HepG2 (cell line): Measurements from ENCODE around the gene TNNI3.
A peak's percentile ranks its signal among the peaks of the same experiment; 100 is the strongest.

Experiments used
- CCAR2 ChIP-seq: fragments of 200-400 bp; formaldehyde crosslinking; optimal IDR thresholded peaks from 2 replicates; pipeline ENCODE3; 2018; ENCODE audit warnings: low read depth, mild to moderate bottlenecking, low read length, moderate library complexity
- ETV5 ChIP-seq: IDR thresholded peaks from 2 replicates; pipeline ENCODE4 v1.6.1; 2018; ENCODE audit warnings: missing biosample characterization, missing genetic modification reagents, inconsistent platforms, borderline replicate concordance
- MEIS1 ChIP-seq: sonication (generic); formaldehyde crosslinking; IDR thresholded peaks from 2 replicates; pipeline ENCODE4 v1.9.0; 2021; ENCODE audit warnings: mild to moderate bottlenecking, missing genetic modification reagents, moderate library complexity, borderline replicate concordance
- ZFX ChIP-seq: sonication (generic); formaldehyde crosslinking; IDR thresholded peaks from 2 replicates; pipeline ENCODE4 v1.4.0; 2020; ENCODE audit warnings: mild to moderate bottlenecking, low read depth, missing genetic modification reagents, moderate library complexity
- ZNF280B ChIP-seq: sonication (generic); formaldehyde crosslinking; IDR thresholded peaks from 2 replicates; pipeline ENCODE4 v1.5.0; 2020; ENCODE audit warnings: missing genetic modification reagents, mild to moderate bottlenecking, borderline replicate concordance
- TF ChIP-seq, protein P1 (sequence below): sonication (generic); formaldehyde crosslinking; IDR thresholded peaks from 2 replicates; pipeline ENCODE4 v1.5.0; 2020; ENCODE audit warnings: mild to moderate bottlenecking, missing genetic modification reagents, moderate library complexity

DNA sequence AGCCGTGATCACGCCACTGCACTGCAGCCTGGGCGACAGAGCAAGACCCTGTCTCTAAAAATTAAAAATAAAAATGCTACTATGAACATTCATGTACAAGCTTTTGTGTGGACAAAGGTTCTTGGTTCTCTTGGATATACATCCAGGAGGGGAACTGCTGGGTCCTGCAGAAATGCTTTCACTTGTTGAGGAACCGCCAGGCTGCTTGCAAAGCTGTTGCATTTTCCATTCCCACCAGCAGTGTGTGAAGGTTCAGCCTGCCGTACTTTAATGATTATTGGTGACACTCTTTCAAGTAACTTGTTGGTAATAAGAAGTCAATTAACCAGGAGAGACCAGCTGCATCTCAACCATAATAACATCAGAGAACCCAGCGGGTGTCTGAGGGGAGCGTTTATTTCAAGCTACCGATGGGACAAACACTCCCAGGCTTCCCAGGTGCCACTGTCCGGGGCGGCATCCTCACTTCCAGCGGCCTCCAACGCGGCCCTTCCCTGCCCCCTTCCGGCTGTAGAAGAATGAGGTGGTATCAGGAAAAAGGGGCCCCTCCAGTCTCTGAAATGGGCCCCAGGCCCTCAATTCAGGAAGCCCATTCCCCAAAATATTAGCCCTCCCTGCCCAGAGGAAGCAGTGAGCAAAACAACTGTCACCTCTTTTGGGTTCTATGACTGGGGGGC lies 24.9 kb downstream of the TNNI3 start:
- no peak for TF ChIP-seq ZFX
- TF ChIP-seq ETV5 (CRISPR knock-in tag) = no peak
- TF ChIP-seq MEIS1 = no peak
- TF ChIP-seq, protein P1, sequence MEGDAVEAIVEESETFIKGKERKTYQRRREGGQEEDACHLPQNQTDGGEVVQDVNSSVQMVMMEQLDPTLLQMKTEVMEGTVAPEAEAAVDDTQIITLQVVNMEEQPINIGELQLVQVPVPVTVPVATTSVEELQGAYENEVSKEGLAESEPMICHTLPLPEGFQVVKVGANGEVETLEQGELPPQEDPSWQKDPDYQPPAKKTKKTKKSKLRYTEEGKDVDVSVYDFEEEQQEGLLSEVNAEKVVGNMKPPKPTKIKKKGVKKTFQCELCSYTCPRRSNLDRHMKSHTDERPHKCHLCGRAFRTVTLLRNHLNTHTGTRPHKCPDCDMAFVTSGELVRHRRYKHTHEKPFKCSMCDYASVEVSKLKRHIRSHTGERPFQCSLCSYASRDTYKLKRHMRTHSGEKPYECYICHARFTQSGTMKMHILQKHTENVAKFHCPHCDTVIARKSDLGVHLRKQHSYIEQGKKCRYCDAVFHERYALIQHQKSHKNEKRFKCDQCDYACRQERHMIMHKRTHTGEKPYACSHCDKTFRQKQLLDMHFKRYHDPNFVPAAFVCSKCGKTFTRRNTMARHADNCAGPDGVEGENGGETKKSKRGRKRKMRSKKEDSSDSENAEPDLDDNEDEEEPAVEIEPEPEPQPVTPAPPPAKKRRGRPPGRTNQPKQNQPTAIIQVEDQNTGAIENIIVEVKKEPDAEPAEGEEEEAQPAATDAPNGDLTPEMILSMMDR (CRISPR knock-in tag) = peak; percentile 73
- no peak for TF ChIP-seq CCAR2
- no peak for TF ChIP-seq ZNF280B (CRISPR knock-in tag)
